ENCODE results near the gene SCGB1D4.

Gene SCGB1D4

DNA sequence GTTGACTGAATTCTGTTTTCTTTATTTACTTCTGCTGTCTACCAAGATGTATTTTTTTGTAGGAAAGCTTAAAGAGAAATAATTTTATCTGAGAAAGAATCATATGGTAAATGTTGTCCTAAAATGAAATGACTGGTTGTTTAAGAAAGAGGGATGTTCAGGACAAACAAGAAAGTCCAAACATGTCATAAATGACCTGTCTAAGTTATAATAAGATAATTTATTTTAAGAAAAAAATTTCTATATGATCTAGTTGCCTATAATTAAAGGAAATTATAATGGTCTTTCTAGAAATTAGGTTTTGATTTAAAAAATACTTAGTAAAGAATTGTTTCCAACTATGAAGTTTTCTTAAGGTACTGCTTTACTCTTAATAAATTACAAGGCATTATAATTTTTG is 18.4 kb downstream of the SCGB1D4 start:
- DNase-seq (ENCODE audit: low read depth in 2 of 3, low spot score in 2 of 3): no peak

DNA sequence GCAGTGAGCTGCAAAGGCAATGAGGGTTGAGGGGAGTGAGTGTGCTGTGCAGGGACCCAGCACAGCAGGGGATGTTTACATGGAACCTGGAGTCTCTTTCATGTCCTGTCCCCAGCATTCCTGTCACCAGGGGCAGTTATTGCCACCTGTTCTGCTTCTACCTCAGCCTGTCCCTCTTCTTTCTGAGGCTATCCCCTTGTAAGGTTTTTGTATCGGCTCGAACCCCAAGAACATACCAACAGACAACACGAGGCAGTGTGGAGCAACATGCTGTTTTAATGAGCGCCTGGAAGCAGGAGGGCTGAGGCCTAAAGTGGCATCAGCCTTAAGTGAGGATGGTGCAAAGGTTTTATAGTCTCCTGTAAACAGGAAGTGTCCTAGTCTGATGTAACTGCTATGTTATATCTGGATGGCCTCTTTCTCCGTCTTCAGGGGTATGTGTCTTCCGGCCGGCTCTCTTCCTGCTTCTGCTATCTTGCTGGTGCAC is 25.0 kb downstream of the SCGB1D4 start:
- DNase-seq (ENCODE audit: low read depth in 2 of 3, low spot score in 2 of 3): no peak

DNA sequence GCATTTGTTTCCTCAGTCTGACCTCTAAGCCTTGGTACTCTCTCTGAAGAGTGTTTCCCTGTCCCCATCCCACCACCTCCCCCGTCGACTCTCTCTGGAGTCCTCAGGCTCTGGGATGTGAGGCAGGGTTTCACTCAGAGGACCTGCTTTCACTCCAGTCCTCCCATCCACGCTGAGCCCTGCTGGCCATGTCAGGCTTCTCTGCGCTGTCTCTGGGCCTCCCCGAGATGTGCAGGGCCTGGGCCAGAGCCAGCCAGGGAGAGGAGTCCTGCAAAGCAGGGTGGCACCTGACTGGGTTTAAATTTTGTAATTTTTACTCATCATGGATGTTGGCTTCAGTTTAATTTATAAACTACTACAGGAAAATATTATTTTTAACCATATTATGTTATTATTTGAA is 25.6 kb downstream of the SCGB1D4 start:
- DNase-seq (ENCODE audit: low read depth in 2 of 3, low spot score in 2 of 3): no peak

DNA sequence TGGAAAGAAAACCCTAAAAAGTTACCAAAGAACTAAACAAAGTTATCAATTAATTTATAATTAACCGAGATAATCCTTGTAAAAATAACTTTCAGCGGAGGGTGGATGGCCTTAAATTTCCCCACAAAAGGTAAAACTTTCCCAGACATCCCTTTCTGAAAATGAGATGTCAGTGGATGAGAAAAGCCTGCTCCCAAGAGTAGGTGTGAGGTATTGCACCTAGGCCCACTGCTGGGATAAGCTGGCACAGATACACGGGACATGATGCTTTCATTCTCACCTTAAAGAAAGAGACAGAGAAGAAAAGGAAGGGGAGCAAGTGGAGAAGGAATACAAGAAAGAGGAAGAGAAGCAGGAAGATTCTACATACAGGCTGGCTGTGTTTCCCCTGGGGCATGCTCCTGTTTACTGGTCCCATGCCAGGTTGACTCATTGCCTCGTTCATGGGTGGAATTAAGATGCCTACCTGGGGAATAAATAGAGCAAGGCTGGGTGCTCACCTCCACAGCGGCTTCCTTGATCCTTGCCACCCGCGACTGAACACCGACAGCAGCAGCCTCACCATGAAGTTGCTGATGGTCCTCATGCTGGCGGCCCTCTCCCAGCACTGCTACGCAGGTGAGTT is 29.1 kb downstream of the SCGB1D4 start, which contains the start of gene SCGB2A2:
Gene SCGB2A2, plus strand, starts transcription at position 505 of the 625 bp plus-strand sequence. Its CDS starts 59 bp downstream, at position 564.
- no peak for DNase-seq (ENCODE audit: low read depth in 2 of 3, low spot score in 2 of 3)

DNA sequence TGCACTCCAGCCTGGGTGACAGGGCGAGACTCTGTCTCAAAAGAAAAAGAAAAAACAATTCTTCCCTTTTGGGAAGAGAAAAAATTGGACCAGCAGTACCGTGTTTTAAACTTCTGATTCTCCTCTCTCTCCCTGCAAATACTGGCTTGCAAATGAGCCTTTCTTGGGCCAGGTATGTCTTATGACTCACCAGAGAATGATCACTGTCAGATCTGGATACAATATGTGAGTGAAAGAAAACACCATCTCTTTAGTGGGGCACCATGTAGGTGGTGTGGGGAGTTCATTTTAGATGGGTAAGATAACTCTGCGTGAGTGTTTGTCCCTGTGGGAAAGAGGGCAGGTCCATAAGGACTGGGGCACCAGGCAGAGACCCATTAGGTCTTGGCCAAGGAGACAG is 31.3 kb downstream of the SCGB1D4 start:
- DNase-seq (ENCODE audit: low read depth in 2 of 3, low spot score in 2 of 3): no peak

DNA sequence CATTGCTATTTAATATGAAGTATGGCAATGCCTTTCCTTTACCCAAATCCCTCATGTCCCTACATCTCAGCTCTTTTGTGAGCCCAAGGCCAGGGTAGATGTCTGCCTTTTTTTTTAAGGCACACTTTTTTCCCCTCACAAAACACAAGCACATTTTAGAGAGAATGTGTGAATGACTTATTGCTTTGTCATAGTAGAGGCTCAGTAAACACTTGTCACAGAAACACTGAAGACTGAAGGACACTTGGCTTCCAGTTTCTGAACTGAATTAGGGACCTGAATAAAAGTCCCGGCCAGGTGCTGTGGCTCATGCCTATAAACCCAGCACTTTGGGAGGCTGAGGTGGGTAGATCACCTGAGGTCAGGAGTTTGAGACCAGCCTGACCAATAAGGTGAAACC is 31.8 kb downstream of the SCGB1D4 start:
- DNase-seq (ENCODE audit: low read depth in 2 of 3, low spot score in 2 of 3): no peak

DNA sequence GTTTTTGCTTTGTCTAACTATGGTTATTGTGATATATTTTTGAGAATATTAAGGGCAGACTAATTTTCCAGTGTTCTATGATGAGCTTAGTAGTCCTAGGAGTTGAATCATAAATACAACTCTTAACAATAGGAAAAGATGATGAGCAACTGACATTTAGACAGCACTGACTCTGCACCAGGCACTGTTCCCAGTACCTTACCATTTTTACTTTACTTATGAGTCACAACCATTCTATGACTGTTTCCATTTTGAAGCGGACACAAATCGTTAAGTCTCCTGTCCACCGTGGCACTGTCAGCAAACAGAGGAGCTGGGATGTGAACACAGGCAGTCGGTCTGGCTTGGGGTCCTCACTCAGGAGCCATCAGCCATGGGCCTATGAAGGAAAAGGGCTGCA is 32.3 kb downstream of the SCGB1D4 start:
- no peak for DNase-seq (ENCODE audit: low read depth in 2 of 3, low spot score in 2 of 3)

DNA sequence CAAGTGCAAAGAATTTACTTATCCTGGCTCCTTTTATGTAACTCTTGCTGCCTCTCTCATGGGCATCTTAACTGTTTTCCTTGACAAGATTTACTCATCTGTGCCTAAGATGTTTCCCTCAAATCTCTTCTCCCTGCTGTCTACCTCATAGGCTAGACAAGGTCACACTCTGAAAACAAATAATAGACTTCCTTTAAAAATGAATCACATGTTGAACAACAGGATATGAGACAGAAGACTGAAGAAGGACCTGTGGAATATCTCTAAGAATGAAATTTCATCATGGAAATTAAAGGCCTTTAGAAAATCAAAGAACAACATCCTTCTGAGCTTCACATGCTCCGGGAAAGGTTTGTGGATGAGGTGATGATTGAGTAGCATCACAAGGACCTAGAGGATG is 34.9 kb downstream of the SCGB1D4 start:
- no peak for DNase-seq (ENCODE audit: low read depth in 2 of 3, low spot score in 2 of 3)

DNA sequence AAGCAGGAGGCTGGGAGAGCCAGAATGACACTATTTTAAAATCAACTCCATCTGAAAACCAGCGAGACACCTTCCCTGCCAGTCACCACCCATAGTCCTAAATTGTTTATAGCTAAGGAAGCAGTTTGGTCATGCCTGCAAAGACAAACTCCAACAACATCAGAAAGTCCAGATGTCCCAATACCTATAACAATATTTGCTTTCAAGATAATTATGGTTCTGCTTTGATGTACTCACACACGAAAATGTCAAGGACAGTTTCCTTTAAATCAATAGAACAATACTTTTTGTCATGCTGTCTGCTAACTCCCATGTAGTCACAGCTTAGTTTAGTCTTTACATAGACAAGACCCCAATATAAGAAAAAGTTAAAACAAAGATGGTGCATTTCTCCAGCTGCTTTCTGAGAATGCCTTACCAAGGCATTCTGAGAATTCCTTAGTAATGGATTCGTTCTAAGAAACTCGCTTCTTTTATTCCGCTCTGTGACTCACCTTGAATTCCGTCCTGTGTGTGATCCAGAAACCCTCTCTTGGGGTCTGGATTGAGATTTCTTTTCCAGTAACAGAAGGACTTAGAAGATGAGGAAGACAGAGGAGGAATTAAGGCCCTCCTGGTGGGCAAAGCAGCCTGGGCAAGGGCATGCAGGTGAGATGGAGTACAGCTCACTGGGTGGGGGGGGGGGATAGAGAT is 38.5 kb downstream of the SCGB1D4 start:
- no peak for DNase-seq (ENCODE audit: low read depth in 2 of 3, low spot score in 2 of 3)

DNA sequence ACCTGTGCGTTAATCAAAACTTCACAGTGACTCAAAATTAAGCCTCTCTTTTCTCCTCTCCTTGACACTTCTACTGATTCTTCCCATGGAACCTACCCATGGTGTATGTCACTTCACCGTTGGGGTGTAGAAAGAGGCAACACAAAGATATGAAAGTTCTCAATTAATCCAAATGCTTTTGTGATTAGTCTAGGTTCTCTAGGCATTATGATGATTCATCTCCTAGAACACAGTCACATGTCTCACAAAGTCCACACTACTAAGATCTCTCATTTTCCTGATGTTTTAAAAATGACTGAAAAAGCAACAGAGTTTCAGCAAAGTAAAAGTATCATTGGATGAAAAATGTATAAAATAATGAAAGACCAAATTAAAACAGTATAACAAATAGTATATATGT is 42.6 kb downstream of the SCGB1D4 start:
- DNase-seq (ENCODE audit: low read depth in 2 of 3, low spot score in 2 of 3): no peak

DNA sequence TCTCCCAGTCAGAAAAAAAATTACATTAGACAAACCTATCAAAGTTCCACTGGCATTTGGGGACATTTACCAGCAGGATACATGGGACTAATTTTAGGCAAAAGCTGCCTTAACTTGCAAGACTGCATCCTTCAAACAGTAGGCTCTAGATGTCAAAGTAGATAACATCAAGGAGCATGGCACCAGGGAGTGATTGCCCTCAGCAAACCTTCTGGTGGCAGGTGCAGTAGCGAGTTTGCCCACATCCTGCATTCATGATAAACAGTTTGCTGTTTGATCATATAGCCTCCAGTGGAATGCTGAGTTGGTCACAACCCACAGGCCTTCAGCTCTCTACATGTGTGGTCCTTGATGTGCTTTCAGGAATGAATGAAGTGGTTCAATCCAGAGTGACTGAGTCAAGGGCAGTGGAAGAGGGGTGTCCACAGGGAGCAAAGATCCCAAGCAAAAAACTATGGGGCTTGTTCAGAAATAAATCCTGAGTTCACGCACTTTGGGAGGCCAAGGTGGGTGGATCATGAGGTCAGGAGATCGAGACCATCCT is 44.8 kb downstream of the SCGB1D4 start:
- no peak for DNase-seq (ENCODE audit: low read depth in 2 of 3, low spot score in 2 of 3)

DNA sequence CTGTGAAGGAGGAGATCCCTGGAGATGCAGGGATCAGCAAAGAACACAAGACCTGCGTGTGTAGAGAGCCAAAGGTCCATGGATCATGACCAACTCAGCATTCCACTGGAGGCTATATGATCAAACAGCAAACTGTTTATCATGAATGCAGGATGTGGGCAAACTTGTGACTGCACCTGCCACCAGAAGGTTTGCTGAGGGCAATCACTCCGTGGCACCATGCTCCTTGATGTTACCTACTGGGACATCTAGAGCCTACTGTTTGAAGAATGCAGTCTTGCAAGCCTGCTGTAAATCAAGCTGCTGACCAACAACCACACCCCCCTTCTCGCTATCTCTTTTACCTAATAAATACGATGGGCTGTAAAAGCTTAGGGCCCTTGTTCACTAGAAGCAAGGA is 47.2 kb downstream of the SCGB1D4 start:
- DNase-seq (ENCODE audit: low read depth in 2 of 3, low spot score in 2 of 3): no peak

Measured in activated CD8-positive, alpha-beta memory T cell treated with anti-CD3 and anti-CD28 coated beads for 48 hours (primary cell).